ENCODE measurements around the gene OLFM1.
"Not testable (repeated sequence)": the region's sequence is repeated elsewhere in the genome, so short reads cannot be mapped to it uniquely, and the experiment has no call there.

DNA sequence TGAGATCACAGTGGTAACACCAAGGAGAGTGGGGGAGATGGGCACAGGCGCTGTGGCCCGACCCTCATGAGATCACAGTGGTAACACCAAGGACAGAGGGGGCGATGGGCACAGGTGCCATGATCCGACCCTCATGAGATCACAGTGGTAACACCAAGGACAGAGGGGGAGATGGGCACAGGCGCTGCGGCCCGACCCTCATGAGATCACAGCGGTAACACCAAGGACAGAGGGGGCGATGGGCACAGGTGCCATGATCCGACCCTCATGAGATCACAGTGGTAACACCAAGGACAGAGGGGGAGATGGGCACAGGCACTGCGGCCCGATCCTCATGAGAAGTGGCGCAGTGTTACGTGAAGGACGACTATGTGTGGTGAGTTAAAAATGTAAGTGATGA lies 75.1 kb downstream of the OLFM1 start:
- TF ChIP-seq, protein P1, sequence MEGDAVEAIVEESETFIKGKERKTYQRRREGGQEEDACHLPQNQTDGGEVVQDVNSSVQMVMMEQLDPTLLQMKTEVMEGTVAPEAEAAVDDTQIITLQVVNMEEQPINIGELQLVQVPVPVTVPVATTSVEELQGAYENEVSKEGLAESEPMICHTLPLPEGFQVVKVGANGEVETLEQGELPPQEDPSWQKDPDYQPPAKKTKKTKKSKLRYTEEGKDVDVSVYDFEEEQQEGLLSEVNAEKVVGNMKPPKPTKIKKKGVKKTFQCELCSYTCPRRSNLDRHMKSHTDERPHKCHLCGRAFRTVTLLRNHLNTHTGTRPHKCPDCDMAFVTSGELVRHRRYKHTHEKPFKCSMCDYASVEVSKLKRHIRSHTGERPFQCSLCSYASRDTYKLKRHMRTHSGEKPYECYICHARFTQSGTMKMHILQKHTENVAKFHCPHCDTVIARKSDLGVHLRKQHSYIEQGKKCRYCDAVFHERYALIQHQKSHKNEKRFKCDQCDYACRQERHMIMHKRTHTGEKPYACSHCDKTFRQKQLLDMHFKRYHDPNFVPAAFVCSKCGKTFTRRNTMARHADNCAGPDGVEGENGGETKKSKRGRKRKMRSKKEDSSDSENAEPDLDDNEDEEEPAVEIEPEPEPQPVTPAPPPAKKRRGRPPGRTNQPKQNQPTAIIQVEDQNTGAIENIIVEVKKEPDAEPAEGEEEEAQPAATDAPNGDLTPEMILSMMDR (IDR thresholded peaks at IDR 0.05), result not testable (repeated sequence)
- TF ChIP-seq POLR2A (IDR thresholded peaks at IDR 0.05), result not testable (repeated sequence)

Data from lower leg skin (tissue), 3 donors.